NCI-H526 treated with DMSO at 0.1 percent for 48 hours (cell line): Measurements from ENCODE around the gene CREB3L1.

Source experiments
- DNase-seq: peaks from one replicate; lab custom pipeline; 2025; lab: John Stamatoyannopoulos, UW

Gene CREB3L1

DNA sequence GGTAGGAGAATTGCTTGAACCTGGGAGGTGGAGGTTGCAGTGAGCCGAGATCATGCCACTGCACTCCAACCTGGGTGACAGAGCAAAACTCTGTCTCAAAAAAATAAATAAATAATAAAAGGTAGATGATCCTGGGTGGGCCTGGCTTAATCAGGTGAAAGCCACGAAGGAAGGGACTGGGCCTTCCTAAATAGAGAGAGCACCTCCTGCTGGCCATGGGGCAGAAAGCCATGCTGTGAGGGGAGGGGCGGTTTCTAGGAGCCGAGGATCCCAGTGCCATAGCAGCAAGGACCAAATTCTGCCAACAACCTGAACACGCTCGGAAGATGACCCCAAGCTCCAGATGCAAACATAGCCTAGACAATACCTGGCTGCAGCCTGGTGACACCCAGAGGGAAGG lies 45.3 kb downstream of the CREB3L1 start:
- no peak for DNase-seq

- DNase-seq = no peak
Observed at GRCh38 chr11:46326813-46327416, 49.5 kb downstream of the CREB3L1 start.

- DNase-seq = no peak
Observed at GRCh38 chr11:46327829-46328228, 50.4 kb downstream of the CREB3L1 start.

DNA sequence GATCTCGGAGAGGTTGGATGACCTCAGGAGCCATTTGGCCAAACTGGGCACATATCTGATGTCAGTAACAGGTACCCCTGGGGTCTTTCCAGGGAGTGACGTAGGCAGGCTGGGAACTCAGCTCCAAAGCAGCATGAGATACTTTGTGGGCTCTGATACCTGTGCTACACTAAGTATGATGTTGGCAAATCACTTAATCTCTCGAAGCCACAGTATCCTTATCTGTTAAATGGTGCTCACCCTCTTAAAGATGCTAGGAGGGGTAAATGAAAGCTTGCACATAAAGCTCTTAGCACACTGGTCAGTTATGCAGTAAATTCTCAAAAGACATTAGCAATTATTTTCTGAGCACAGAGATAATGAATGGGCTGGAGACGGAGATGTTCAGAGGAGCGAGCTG lies 52.7 kb downstream of the CREB3L1 start:
- DNase-seq = no peak

DNA sequence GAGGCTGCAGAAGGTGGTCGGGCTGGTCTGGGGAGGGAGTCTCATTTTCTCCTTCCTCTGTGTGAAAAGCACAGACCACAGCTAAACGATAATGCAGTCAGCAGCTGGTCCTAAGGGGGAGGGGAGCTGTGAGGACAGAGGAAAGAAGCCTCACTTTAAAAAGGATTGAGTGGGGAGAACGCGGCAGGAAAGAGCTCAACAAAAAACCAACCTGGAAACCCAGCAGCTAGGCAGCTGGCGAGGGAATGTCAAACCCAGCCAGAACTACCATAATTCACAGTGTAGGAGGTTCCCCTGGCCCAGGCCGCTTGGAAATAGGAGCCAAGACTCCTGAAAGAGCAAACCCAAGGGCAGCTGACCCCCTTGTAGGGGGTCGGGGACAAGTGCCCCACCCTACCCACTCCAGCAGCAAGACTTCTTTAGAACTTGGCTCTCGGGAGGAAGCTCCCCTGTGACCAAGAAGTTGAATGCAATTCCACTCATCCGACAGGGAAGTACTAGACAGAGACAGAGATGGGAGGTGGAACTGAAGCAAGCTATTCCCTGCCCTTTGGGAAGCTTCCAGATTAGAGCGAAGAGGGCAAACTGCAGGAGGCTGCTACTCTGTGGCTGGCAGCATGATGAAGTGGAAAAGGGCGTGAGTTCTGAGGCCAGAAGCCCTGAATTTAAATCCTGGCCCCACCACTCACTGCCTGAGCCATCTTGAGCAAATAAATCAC lies 53.3 kb downstream of the CREB3L1 start:
- DNase-seq = no peak

DNA sequence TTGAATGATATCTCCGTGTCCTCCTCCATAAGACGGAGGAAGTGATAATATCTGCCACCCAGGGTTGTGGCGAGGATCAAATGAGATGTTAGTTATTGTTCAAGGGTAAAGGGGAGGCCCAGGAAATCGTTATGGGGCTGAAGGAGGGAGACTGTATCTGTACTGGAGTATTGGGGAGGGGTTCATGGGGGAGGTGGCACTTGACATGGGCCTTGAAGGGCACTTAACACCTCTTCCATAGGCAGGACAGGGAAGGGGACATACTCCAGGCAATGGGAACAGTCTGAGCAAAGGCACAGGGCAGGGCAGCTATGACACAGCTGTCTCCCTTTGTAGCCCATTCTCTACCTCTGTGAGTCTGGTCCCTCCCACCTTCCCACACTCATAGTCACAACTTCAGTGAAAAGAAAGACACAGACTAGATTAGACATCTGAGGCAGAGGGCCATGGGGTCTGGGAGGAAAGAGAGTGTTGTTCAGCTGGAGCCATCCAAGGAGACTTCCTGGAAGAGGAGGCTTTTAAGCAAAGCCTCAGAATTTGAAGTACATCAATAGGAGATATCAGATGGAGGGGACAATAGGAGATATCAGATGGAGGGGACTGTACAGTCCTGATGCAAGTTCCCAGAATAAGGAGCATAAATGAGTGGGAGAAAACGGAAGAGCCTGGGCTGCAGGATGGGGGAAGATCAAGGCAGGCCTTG lies 54.0 kb downstream of the CREB3L1 start:
- no peak for DNase-seq

- DNase-seq = no peak
Observed at GRCh38 chr11:46332093-46332567, 54.7 kb downstream of the CREB3L1 start.

GRCh38 chr11:46332568-46333393 lies 55.3 kb downstream of the CREB3L1 start:
- peak; percentile 62 for DNase-seq

GRCh38 chr11:46333394-46333947 lies 56.0 kb downstream of the CREB3L1 start:
- peak; percentile 62 for DNase-seq

- DNase-seq = no peak
Observed at GRCh38 chr11:46334211-46334610, 56.7 kb downstream of the CREB3L1 start.

DNA sequence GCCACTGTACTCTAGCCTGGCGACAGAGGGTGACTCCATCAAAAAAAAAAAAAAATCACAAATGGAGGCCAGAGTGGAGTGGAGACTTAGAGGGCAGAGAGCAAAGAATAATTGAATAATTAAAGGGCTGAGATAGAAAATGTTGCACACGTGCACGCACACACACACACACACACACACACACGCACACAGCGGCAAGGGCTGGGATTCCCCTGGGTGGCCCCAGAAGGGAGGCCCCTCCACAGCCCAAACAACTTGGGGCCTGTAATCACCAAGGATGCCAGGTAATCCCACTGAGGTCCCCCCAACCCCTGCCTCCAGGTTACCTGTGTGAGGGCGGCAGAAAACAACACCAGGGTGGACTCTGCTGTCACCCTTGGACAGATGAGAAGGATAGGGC lies 57.8 kb downstream of the CREB3L1 start:
- DNase-seq = no peak

DNA sequence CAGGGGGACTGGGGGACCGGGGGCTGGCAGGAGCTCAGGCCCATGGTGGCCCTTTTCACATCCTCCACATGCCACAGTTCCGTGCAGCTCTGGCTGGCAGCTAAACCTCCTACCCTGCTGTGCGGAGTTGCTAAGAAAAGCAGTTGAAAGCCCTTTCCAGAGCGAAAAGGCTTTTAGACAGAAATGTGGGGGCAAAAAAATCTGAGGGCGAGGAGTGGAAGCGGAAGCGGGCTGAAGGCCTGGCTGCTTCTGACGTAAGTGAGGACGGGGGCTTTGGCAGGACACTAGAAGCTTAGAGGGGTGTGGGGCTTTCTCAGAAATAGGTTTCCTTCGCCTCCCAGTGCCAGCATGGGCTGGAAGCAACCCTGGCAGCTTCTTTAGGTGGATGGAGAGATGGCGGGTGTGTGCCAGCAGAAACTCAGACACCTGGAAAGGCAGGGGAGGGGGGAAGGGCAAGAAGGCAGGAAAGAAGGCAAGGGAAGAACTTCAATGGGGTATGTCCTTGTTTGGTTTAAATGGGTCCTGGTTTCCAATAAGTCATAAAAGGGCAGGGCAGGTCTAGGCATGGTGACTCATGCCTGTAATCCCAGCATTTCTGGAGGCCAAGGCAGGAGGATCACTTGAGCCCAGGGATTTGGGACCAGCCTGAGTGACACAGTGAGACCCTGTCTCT lies 58.6 kb downstream of the CREB3L1 start:
- no peak for DNase-seq

DNA sequence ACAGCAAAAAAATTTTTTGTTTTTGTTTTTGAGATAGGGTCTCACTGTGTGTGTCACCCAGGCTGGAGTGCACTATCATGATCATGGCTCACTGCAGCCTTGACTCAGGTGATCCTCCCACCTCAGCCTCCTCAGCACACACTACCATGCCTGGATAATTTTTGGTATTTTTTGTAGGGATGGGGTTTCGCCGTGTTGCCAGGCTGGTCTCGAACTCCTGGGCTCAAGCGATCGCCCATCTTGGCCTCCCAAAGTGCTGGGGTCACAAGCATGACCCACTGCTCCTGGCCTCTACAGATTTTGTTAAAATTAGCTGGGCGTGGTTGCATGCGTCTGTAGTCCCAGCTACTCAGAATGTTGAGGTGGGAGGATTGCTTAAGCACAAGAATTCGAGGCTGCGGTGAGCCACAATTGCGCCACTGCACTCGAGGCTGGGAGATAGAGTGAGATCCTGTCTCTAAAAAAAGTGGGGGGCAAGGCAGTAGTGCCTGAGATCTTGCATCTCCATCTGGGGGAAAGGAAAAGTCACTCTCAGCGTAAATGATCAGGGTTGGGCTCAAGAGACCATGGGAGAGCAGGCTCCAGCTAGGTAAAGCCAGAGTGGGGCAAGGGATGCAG lies 59.2 kb downstream of the CREB3L1 start:
- no peak for DNase-seq

GRCh38 chr11:46337626-46338345 lies 60.3 kb downstream of the CREB3L1 start:
- no peak for DNase-seq

DNA sequence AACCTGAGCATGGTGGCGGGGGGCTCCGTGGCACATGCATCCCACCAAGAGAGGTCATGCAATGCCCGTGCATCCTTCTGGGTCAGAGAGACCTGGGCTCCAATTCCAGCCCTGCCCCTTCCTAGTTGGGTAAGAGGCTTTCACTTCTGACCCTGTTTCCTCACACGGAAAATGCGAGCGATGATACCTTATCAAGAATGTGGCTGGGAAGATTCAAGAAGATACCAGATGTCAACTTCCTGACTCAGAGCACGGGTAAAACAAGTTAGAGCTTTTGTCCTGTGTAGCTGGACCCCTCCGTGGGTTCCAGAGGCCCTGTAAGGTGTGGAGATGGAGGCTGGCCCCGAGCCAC lies 61.1 kb downstream of the CREB3L1 start:
- no peak for DNase-seq

DNA sequence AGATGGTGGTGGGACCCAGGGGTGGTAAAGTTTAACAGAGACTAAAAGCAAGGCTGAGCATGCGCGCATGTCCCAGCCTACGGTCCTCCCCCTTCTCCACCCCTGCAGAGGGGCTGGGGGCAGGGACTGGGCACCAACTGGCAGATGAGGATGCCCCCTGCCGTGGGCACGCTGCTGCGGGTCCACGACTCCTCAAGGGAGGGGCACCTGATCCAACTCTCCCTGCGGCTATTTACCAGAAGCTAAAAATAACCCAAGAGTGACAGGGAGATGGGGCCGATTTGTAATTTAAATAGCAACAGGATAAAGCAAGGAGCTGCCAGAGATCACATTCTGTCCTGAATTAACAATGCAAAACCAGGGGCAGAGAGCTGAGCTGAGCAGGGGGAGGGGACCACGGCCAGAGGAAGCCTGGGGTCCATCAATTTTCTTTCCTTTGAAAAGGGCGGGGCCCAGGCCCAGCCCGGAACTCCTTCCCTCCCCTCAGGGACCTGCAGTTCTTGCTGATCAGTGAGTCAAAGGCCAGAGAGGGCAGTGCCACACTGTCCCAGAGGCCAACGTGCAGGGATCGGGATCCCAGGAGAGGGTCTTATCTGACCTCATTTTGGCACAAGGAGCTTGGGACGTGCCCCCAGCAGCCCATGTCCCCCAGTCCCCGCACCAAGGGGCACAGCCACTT lies 61.7 kb downstream of the CREB3L1 start:
- peak; percentile 100 for DNase-seq

DNA sequence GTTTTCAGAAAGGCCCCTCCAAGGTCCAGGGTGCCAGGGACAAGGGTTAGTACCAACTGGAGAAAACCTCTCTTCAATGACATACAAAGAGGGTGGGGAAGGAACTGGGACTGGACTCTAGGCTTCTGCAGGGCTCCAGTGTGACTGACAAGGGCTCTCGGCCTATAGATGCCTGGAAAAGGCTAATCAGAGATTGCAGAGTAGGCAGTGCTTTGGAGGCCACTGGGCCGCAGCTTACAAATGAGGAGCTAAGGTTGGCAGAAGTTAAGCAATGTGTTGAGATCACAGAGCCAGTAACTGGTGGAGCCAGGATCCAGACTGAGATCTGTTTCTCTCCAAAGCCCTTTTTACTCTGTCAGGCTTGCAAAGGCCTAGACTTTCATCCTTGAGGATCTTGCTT lies 62.4 kb downstream of the CREB3L1 start:
- DNase-seq = no peak

- no peak for DNase-seq
Observed at GRCh38 chr11:46341454-46341853, 64.0 kb downstream of the CREB3L1 start.

DNA sequence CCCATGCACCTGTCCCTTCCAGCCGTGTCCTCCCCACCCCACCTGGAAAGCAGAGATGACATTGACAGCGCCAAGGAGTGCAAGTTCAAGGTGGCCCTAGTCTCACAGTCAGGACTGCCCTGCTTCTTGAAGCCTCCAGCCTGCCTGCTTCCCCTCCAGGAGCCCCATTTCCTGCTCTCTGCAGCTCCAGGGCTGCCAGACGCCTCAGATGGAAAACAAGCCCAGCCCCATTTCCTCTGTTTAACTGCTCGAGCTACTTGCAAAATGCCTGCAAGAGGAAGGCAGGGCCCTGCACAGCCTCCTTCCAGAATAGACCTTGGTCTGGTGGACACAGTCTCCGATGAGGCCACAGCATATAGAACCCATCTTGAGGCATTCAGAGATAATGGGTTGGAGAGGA lies 64.8 kb downstream of the CREB3L1 start:
- DNase-seq = no peak

DNA sequence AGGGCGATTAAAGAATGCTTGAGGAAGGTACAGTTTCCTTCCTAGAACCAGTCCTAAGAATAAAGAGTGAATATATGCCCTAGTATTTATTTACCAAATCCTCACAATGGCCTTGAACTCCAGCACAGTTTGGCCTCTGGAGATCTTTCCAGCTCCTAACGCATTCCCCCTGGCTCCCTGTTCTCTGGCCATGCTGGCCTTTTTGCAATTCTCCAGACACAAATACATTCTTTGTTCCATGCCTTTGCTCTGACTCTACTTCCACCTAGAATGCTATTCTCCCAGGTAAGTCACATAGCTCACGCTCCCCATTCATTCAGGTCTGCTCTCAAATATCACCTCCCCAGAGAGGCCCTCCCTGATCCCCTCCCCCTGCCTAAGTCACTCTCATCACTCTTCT lies 66.1 kb downstream of the CREB3L1 start:
- DNase-seq = no peak
